Measurements from ENCODE around the gene TREML4. TPM values are rescaled to one million over a fixed set of nuclear protein-coding genes. Genes with fewer than 3 reads are reported as not detected.

Gene TREML4
- total RNA-seq, 1 donor from 2014 or later = not detected

DNA sequence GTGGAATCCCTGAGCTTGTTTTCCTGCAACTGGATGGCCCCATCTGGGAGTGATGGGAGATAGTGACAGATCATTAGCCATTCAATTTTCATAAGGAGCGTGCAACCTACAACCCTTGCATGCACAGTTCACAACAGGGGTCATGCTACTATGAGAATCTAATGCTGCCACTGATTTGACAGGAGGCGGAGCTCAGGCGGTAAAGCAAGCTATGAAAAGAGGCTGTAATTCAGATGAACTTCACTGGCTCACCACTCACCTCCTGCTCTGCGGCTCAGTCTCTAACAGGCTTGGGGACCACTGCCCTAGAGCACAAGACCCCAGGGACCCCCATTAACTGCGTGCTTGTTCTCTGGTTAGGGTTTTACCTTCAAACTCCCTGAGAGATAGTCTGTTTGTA lies 12.4 kb upstream of the TREML4 start:
- Histone ChIP-seq H3K27me3 (no peaks in the 10 kb centered on the region), H3K27ac (no peak overlapping the region), H3K4me1 (no peaks in the 10 kb centered on the region), H3K36me3 (no peaks in the 10 kb centered on the region), H3K9me3 (no peaks in the 10 kb centered on the region), H3K4me3 (no peak overlapping the region)
- DNase-seq (ENCODE audit: extremely low spot score in 2 of 2) = no peak
- TF ChIP-seq POLR2A (IDR thresholded peaks at IDR 0.05) = no peak
- no peak for TF ChIP-seq POLR2AphosphoS5 (IDR thresholded peaks at IDR 0.05; ENCODE audit: insufficient read depth in 1 of 2, low read depth in 1 of 2)
- TF ChIP-seq, protein P1, sequence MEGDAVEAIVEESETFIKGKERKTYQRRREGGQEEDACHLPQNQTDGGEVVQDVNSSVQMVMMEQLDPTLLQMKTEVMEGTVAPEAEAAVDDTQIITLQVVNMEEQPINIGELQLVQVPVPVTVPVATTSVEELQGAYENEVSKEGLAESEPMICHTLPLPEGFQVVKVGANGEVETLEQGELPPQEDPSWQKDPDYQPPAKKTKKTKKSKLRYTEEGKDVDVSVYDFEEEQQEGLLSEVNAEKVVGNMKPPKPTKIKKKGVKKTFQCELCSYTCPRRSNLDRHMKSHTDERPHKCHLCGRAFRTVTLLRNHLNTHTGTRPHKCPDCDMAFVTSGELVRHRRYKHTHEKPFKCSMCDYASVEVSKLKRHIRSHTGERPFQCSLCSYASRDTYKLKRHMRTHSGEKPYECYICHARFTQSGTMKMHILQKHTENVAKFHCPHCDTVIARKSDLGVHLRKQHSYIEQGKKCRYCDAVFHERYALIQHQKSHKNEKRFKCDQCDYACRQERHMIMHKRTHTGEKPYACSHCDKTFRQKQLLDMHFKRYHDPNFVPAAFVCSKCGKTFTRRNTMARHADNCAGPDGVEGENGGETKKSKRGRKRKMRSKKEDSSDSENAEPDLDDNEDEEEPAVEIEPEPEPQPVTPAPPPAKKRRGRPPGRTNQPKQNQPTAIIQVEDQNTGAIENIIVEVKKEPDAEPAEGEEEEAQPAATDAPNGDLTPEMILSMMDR (IDR thresholded peaks at IDR 0.05) = no peak
- intact Hi-C loops (cut with DNase I) = no loop called here

DNA sequence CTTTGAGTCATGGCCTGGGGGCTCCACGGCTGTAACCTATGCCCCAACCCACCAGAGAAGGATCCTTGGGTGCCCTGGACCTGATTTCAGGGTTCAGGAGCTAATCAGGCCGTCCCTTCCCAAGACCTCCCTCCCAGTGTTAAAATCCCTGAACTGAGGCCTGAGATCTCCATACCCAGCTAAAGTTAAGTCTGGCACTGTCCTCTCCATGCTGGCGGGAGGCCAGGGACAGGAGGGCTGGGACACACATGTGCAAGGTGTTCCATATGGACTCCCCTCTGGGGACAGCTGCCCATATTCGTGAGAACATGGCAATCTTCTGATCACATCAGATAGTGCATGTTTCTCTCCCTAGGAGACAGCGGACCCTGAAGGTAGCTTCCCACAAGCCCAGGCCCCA lies 11.5 kb upstream of the TREML4 start:
- no peak for TF ChIP-seq POLR2A (IDR thresholded peaks at IDR 0.05)
- no peak for TF ChIP-seq POLR2AphosphoS5 (IDR thresholded peaks at IDR 0.05; ENCODE audit: insufficient read depth in 1 of 2, low read depth in 1 of 2)
- TF ChIP-seq, protein P1 (IDR thresholded peaks at IDR 0.05) = no peak
- Histone ChIP-seq H3K36me3 (no peaks in the 10 kb centered on the region), H3K4me1 (no peaks in the 10 kb centered on the region), H3K4me3 (no peak overlapping the region), H3K27ac (no peak overlapping the region), H3K27me3 (no peaks in the 10 kb centered on the region), H3K9me3 (no peaks in the 10 kb centered on the region)
- DNase-seq (ENCODE audit: extremely low spot score in 2 of 2) = no peak
- intact Hi-C loops (cut with DNase I) = no loop called here

DNA sequence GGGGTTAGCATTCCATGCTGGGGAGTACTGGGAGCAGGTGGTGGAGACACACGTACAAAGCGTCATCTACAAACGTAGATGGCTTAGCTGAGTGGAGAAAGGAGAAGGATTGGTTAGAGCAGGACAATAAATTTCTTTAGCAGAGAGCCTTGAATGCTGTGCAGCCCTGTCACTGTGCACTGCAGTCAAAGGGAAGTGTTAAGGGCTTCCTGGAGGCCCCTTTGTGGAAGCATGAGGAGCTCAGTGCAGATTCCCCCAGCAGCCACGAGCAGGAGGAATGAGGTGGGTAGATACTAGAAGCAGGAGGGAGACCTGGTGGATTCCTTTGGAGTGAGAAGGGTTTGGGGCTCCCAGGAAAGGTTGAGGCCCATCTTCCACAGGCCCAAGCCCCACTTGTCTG lies 6.1 kb upstream of the TREML4 start:
- intact Hi-C loops (cut with DNase I) = no loop called here
- TF ChIP-seq POLR2A (IDR thresholded peaks at IDR 0.05) = no peak
- H3K4me3 ChIP-seq = no peak overlapping the region
- no peaks in the 10 kb centered on the region for H3K9me3 ChIP-seq
- H3K4me1 ChIP-seq = no peaks in the 10 kb centered on the region
- no peak for DNase-seq (ENCODE audit: extremely low spot score in 2 of 2)
- H3K36me3 ChIP-seq = no peaks in the 10 kb centered on the region
- no peaks in the 10 kb centered on the region for H3K27me3 ChIP-seq
- H3K27ac ChIP-seq = no peak overlapping the region

DNA sequence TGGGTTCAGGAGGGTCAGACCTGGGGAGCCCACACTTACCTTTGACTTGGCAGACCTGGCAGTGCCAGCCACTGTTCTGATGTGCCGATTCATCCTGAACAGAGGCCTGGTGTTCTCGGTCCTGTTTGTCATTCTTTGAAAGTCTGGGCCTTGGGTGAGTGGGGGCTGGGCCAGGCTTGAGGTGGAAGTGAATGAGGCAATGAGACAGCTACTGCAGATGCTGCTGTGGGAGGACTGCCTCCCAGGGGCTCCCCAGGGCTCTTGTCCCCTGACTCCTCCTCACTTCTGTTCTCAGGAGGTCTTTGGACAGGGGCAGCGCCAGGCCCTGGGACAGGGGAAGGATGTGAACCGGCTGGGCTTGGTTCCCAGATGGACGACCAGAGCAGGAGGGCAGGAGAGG lies 5.6 kb upstream of the TREML4 start:
- no peak for DNase-seq (ENCODE audit: extremely low spot score in 2 of 2)
- no peaks in the 10 kb centered on the region for H3K27me3 ChIP-seq
- TF ChIP-seq POLR2A (IDR thresholded peaks at IDR 0.05) (no peak), POLR2AphosphoS5 (IDR thresholded peaks at IDR 0.05; ENCODE audit: insufficient read depth in 1 of 2, low read depth in 1 of 2) (no peak)
- TF ChIP-seq, protein P1 (IDR thresholded peaks at IDR 0.05) = no peak
- H3K27ac ChIP-seq = no peak overlapping the region
- intact Hi-C loops (cut with DNase I) = no loop called here
- H3K4me3 ChIP-seq = no peak overlapping the region
- H3K36me3 ChIP-seq = no peaks in the 10 kb centered on the region
- no peaks in the 10 kb centered on the region for H3K4me1 ChIP-seq
- no peaks in the 10 kb centered on the region for H3K9me3 ChIP-seq

DNA sequence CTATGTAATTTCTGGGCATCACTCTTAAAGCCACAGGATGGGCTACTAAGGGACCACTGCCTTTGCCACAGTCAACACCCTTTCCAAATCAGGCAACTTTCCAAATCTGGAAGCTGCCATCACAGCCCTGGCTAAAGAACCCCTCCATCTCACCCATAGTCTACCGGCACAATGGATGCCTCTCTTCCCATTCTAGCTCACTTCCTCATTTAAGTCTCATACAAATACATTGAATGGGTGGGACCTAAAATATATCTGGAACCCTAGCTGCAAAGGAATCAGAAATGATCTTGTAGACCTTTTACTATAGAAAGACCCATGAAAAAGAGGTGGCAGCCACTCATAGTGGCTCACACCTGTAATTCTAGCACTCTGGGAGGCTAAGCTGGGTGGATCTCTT lies 3.3 kb upstream of the TREML4 start:
- no peak for DNase-seq (ENCODE audit: extremely low spot score in 2 of 2)
- Histone ChIP-seq H3K27ac (no peak overlapping the region), H3K9me3 (no peaks in the 10 kb centered on the region), H3K4me1 (no peaks in the 10 kb centered on the region), H3K36me3 (no peaks in the 10 kb centered on the region), H3K4me3 (no peak overlapping the region), H3K27me3 (no peaks in the 10 kb centered on the region)
- TF ChIP-seq POLR2AphosphoS5 (IDR thresholded peaks at IDR 0.05; ENCODE audit: insufficient read depth in 1 of 2, low read depth in 1 of 2) = no peak
- TF ChIP-seq POLR2A (IDR thresholded peaks at IDR 0.05) = no peak
- TF ChIP-seq, protein P1 (IDR thresholded peaks at IDR 0.05) = no peak
- intact Hi-C loops (cut with DNase I) = no loop called here

DNA sequence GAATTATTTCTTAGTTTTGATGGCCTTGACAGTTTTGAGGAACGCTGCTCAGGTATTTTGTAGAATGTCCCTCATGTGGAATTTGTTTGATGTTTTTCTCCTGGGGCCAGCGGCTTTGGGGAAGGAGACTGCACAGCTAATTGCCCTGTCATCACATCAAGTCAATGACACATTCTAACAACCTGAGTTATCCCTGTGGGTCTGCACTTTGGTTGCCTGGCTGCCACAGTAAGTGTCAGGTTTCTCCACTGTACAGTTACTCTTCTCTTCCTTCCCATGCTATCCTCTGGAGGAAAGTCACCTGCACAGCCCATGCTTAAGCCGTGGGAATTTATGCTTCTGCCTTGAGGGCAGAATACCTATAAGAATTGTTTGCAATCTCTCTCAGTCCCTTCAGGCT lies 1.4 kb upstream of the TREML4 start:
- no peaks in the 10 kb centered on the region for H3K27me3 ChIP-seq
- H3K36me3 ChIP-seq = no peaks in the 10 kb centered on the region
- H3K27ac ChIP-seq = no peak overlapping the region
- H3K4me3 ChIP-seq = no peak overlapping the region
- TF ChIP-seq POLR2A (IDR thresholded peaks at IDR 0.05) (no peak), POLR2AphosphoS5 (IDR thresholded peaks at IDR 0.05; ENCODE audit: insufficient read depth in 1 of 2, low read depth in 1 of 2) (no peak)
- TF ChIP-seq, protein P1 (IDR thresholded peaks at IDR 0.05) = no peak
- no peak for DNase-seq (ENCODE audit: extremely low spot score in 2 of 2)
- no peaks in the 10 kb centered on the region for H3K9me3 ChIP-seq
- intact Hi-C loops (cut with DNase I) = no loop called here
- H3K4me1 ChIP-seq = no peaks in the 10 kb centered on the region
